GM12878 (cell line): ENCODE results near the gene POLR2L. TPM values are rescaled to one million over a fixed set of nuclear protein-coding genes. Genes with fewer than 3 reads are reported as not detected.

Experiments
- ATAC-seq: fragments of 200-7000 bp; cut with Tn5 transposase; 3 replicates; pipeline ENCODE4 v1.9.1; 2020; ENCODE audit warnings: mild to moderate bottlenecking, moderate library complexity
- BruUV-seq: library from RNA; stranded (reverse); fragments of 400-500 nt; replicated peaks from 2 replicates; lab custom pipeline; 2021; lab: Mats Ljungman, UMichigan
- CTCF ChIA-PET: fragments of 300-600 bp; sonication (Branson Sonifier 250); formaldehyde crosslinking; extraction: SDS; loops from one replicate; lab custom pipeline; 2021; ENCODE audit warnings: inconsistent platforms; lab: Yijun Ruan, JAX
- POLR2A ChIA-PET: fragments of 350-600 bp; formaldehyde crosslinking; extraction: SDS; loops from one replicate; lab custom pipeline; 2021; ENCODE audit warnings: inconsistent platforms; lab: Charles Lee
- RAD21 ChIA-PET: fragments of 300-600 bp; sonication (Branson Sonifier 250); formaldehyde crosslinking; loops from one replicate; lab custom pipeline; 2023; ENCODE audit warnings: antibody characterized with exemption; ENCODE audit not compliant: unreplicated experiment; lab: Charles Lee
- SMC1A ChIA-PET: fragments of 300-600 bp; sonication (Branson Sonifier 250); formaldehyde crosslinking; loops from one replicate; lab custom pipeline; 2023; ENCODE audit not compliant: unreplicated experiment, uncharacterized antibody; lab: Charles Lee
- DNase-seq: peaks from one replicate; pipeline ENCODE4 v3.0.0-alpha.2; 2011; ENCODE audit warnings: low read depth, low spot score
- FAIRE-seq: peaks from 3 replicates; lab custom pipeline; 2011; peaks lifted over from hg19 to GRCh38; lab: Jason Lieb, UNC
- H2AFZ ChIP-seq: 2 replicates; pipeline ENCODE4 v1.6.0; 2011; ENCODE audit warnings: low read depth, low read length, control low read depth; ENCODE audit not compliant: control insufficient read depth
- H3K27ac ChIP-seq: 2 replicates; pipeline ENCODE4 v1.5.1; 2011; ENCODE audit warnings: control low read depth; ENCODE audit not compliant: control insufficient read depth, insufficient read depth
- H3K27me3 ChIP-seq, 2 experiments: replicated peaks in 1 of 2; 2 replicates each; pipeline versions ENCODE4 v1.6.0 to v1.6.1; 2011; ENCODE audit warnings: low read length in 1 of 2; ENCODE audit not compliant: control insufficient read depth in 2 of 2, insufficient read depth in 2 of 2
- H3K36me3 ChIP-seq, 2 experiments: 2 replicates each; pipeline ENCODE4 v1.5.1; 2011; ENCODE audit warnings: low read length in 1 of 2; ENCODE audit not compliant: control insufficient read depth in 2 of 2, insufficient read depth in 2 of 2
- H3K4me1 ChIP-seq: 2 replicates; pipeline ENCODE4 v1.6.1; 2011; ENCODE audit warnings: mild to moderate bottlenecking, low read length, moderate library complexity, mixed read lengths; ENCODE audit not compliant: control insufficient read depth, insufficient read depth
- H3K4me2 ChIP-seq: 2 replicates; pipeline ENCODE4 v1.6.0; 2011; ENCODE audit warnings: control low read depth; ENCODE audit not compliant: control insufficient read depth, insufficient read depth
- H3K4me3 ChIP-seq: fragments of 200-600 bp; sonication (generic); 2 replicates; pipeline ENCODE4 v1.5.1; 2016
- H3K79me2 ChIP-seq: 2 replicates; pipeline ENCODE4 v1.6.0; 2011; ENCODE audit warnings: low read length; ENCODE audit not compliant: control insufficient read depth, insufficient read depth
- H3K9ac ChIP-seq: 2 replicates; pipeline ENCODE4 v1.8.0; 2011; ENCODE audit warnings: low read length, control low read depth, mixed read lengths; ENCODE audit not compliant: control insufficient read depth, insufficient read depth
- H3K9me3 ChIP-seq: replicated peaks from 3 replicates; pipeline ENCODE4 v1.5.1; 2011; ENCODE audit warnings: mild to moderate bottlenecking, low read length; ENCODE audit not compliant: control insufficient read depth, insufficient read depth
- H4K20me1 ChIP-seq: 2 replicates; pipeline ENCODE4 v1.6.0; 2011; ENCODE audit not compliant: control insufficient read depth, insufficient read depth
- E2F4 ChIP-seq: IDR thresholded peaks from 2 replicates; pipeline ENCODE4 v1.6.1; 2012; ENCODE audit warnings: low read depth, low read length, improper control_type of control experiment
- GABPA ChIP-seq: IDR thresholded peaks from 2 replicates; pipeline ENCODE4 v1.6.1; 2014; ENCODE audit warnings: antibody characterized with exemption, low read depth, mild to moderate bottlenecking, inconsistent platforms
- GATAD2B ChIP-seq: fragments of 450-650 bp; conservative IDR thresholded peaks from 2 replicates; pipeline ENCODE4 v1.6.1; 2017; ENCODE audit warnings: low read depth, mild to moderate bottlenecking, moderate library complexity
- NFYB ChIP-seq: IDR thresholded peaks from 2 replicates; pipeline ENCODE4 v1.6.1; 2011; ENCODE audit warnings: low read depth, mild to moderate bottlenecking, low read length, improper control_type of control experiment, moderate library complexity; ENCODE audit not compliant: insufficient read depth
- RBBP5 ChIP-seq: fragments of 200-600 bp; sonication (generic); conservative IDR thresholded peaks from 2 replicates; pipeline ENCODE4 v1.6.1; 2016
- RCOR1 ChIP-seq: conservative IDR thresholded peaks from 2 replicates; pipeline ENCODE4 v1.6.1; 2012; ENCODE audit warnings: low read depth, low read length, improper control_type of control experiment
- SMARCA5 ChIP-seq: fragments of 450-650 bp; IDR thresholded peaks from 2 replicates; pipeline ENCODE4 v1.6.1; 2017; ENCODE audit warnings: mild to moderate bottlenecking
- SREBF1 ChIP-seq: IDR thresholded peaks from 2 replicates; pipeline ENCODE4 v1.6.1; 2012; ENCODE audit warnings: mild to moderate bottlenecking, low read length
- SREBF2 ChIP-seq: IDR thresholded peaks from 2 replicates; pipeline ENCODE4 v1.6.1; 2012; ENCODE audit warnings: mild to moderate bottlenecking, low read length
- SUZ12 ChIP-seq: fragments of 200-600 bp; sonication (generic); IDR thresholded peaks from one replicate; pipeline ENCODE4 v1.6.1; 2018; ENCODE audit warnings: antibody characterized with exemption, mild to moderate bottlenecking; ENCODE audit not compliant: unreplicated experiment
- TAF1 ChIP-seq: IDR thresholded peaks from 2 replicates; pipeline ENCODE4 v1.6.1; 2011; ENCODE audit warnings: mild to moderate bottlenecking, low read depth, low read length, borderline replicate concordance
- USF1 ChIP-seq: IDR thresholded peaks from 2 replicates; pipeline ENCODE4 v1.6.1; 2011; ENCODE audit warnings: borderline replicate concordance, low read depth, mild to moderate bottlenecking, moderate library complexity, mixed read lengths, low read length; ENCODE audit not compliant: insufficient read depth; ENCODE audit errors: extremely low read length
- WGBS: methylation state at CpG from one replicate; pipeline ENCODE4 v1.1.6; 2016; ENCODE audit warnings: low lambda C conversion rate; ENCODE audit not compliant: insufficient replicate concordance, insufficient coverage; ENCODE audit errors: missing lambda C conversion rate; 5-methylcytosine and 5-hydroxymethylcytosine counted together
- in situ Hi-C: fragments of 300-500 bp; cut with MboI; formaldehyde crosslinking; loops from 9 replicates; pipeline ENCODE4 v1.14.3; 2018; ENCODE audit warnings: mixed read lengths
- intact Hi-C: fragments of 100-400 bp; cut with micrococcal nuclease; formaldehyde crosslinking; loops from one replicate; pipeline ENCODE4 v1.14.2; 2022; ENCODE audit not compliant: unreplicated experiment
- polyA plus RNA-seq, 11 experiments: library from polyadenylated mRNA; depleted of rRNA in 4 of 11; unstranded in 6 of 11; stranded (reverse) in 5 of 11; fragments of >200 nt; fragmentation: Nextera tagmentation in 4 of 11; fragmentation: Illumina TruSeq in 1 of 11; extraction: Ambion mirVana in 4 of 11; extraction: Trizol in 1 of 11; gene quantifications; 1 replicate in 1 of 11; 2 replicates in 10 of 11; pipeline versions ENCODE4 v1.2.1 to v1.2.3, GENCODE V29; 2011 to 2016; ENCODE audit warnings: inconsistent platforms in 2 of 11, missing spikeins in 2 of 11, low read depth in 1 of 11
- total RNA-seq, 4 experiments: library from RNA; depleted of rRNA in 3 of 4; stranded (reverse); fragments of >200 nt in 3 of 4; fragmentation: Illumina TruSeq in 1 of 4; extraction: Trizol in 1 of 4; gene quantifications; 2 replicates each; pipeline versions ENCODE4 v1.2.1 to v1.2.3, GENCODE V29; 2013 to 2021

The POLR2L gene
- total and polyA plus RNA-seq, 10 of the 15 experiments (the other 5 are each of a cell fraction or from before 2014, with no cell fraction given) = 23.1 to 497 (median 125) TPM

GRCh38 chr11:794013-794765 is 48.1 kb downstream of the POLR2L start:
- ChIA-PET SMC1A (no interaction called here), POLR2A (no interaction called here), CTCF (no interaction called here), RAD21 (interaction anchor here (0.6 kb wide), 1 partner anchor 108 kb away, joined by 3 read pairs; no protein-coding TSS in a partner anchor)
- Histone ChIP-seq H3K4me2 (peak overlapping the region; percentile 77), H3K79me2 (peaks cover 30% of the 10 kb centered on the region), H2AFZ (no peak overlapping the region), H3K36me3 (peaks cover 0 to 9% of the 10 kb centered on the region in 2 experiments; a peak in 2 of 4 replicates), H3K9me3 (no peaks in the 10 kb centered on the region)
- WGBS = 87% methylated on average over 31 of the region's 31 CpGs
- intact Hi-C loops (no loop called here), in situ Hi-C loops (no loop called here)
- TF ChIP-seq GABPA = no peak
- peak; percentile 3 for TF ChIP-seq USF1
- no peak for TF ChIP-seq TAF1
- TF ChIP-seq, all 136 proteins: peak for 1
- FAIRE-seq (no peak), DNase-seq (no peak), ATAC-seq (no peak)
- no peak overlapping the region for H3K27ac ChIP-seq
- no TSS peak for BruUV-seq
- no peaks in the 10 kb centered on the region for H4K20me1 ChIP-seq
- peaks cover 20% of the 10 kb centered on the region for H3K4me1 ChIP-seq
- no peak overlapping the region for H3K4me3 ChIP-seq
- H3K9ac ChIP-seq = no peak overlapping the region
- no peaks in the 10 kb centered on the region for H3K27me3 ChIP-seq

GRCh38 chr11:793556-793955 is 48.8 kb downstream of the POLR2L start:
- 81% methylated on average over 7 of the region's 7 CpGs for WGBS
- H3K9me3 ChIP-seq = no peaks in the 10 kb centered on the region

More at GRCh38 chr11:793556-793955, 48.8 kb downstream of the POLR2L start:
- in situ Hi-C loops (no loop called here), intact Hi-C loops (no loop called here)
- no peak overlapping the region for H3K27ac ChIP-seq
- no peak overlapping the region for H2AFZ ChIP-seq
- DNase-seq (no peak), FAIRE-seq (no peak), ATAC-seq (no peak)
- H3K79me2 ChIP-seq = peaks cover 30% of the 10 kb centered on the region
- H3K9ac ChIP-seq = no peak overlapping the region
- H4K20me1 ChIP-seq = no peaks in the 10 kb centered on the region
- peaks cover 22% of the 10 kb centered on the region for H3K4me1 ChIP-seq
- H3K36me3 ChIP-seq = peaks cover 0 to 9% of the 10 kb centered on the region in 2 experiments; a peak in 2 of 4 replicates
- H3K4me3 ChIP-seq = no peak overlapping the region
- no peak overlapping the region for H3K4me2 ChIP-seq
- POLR2A ChIA-PET = no interaction called here
- TF ChIP-seq NFYB (no peak), RCOR1 (no peak), SREBF2 (no peak), SMARCA5 (no peak), GATAD2B (no peak), SUZ12 (no peak), RBBP5 (no peak), SREBF1 (no peak), E2F4 (no peak)
- TF ChIP-seq, all 136 proteins: peak for 0
- ChIA-PET RAD21 (interaction anchor here (0.6 kb wide), 1 partner anchor 107 kb away, joined by 3 read pairs; no protein-coding TSS in a partner anchor), SMC1A (no interaction called here), CTCF (no interaction called here)
- no TSS peak for BruUV-seq
- no peaks in the 10 kb centered on the region for H3K27me3 ChIP-seq
